Measurements from ENCODE around the gene MYADML2.

The MYADML2 gene

DNA sequence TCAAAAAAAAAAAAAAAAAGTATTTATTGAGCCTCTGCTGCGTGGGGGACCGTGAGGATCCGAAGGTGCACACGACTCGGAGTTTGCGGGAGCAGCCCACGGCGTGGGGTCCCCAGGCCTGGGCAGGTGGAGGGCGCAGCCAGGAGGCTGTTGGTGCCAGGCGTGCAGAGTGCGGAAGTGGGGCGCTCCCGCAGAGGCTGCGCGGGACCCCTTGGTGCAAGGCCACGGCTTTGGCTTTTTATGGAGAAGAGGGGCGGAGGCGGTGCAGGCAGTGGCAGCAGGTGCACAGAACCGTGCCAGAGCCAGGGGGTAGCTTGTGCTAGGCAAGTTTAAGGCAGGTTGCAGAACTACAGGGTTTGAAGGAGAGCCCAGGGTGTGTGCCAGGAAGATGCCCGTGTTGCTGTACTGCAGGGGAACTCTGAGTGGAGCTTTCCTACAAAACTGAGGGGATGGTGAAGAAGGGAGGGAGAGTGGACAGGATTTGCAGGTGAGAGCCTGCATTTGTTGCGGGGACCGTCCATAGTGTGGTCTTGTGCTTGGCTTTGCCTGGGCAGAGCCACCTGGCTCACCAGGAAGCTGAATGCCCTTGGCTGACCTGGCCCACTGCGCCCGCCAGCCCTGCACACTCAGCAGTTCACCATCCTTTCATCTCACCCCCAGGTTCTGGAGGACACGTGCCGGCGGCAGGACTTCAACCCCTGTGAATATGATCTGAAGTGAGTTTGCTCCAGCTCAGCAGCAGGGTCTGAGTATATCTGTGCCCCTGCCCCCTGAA is 31.7 kb upstream of the MYADML2 start:
- no peak for DNase-seq (ENCODE audit: low spot score)

DNA sequence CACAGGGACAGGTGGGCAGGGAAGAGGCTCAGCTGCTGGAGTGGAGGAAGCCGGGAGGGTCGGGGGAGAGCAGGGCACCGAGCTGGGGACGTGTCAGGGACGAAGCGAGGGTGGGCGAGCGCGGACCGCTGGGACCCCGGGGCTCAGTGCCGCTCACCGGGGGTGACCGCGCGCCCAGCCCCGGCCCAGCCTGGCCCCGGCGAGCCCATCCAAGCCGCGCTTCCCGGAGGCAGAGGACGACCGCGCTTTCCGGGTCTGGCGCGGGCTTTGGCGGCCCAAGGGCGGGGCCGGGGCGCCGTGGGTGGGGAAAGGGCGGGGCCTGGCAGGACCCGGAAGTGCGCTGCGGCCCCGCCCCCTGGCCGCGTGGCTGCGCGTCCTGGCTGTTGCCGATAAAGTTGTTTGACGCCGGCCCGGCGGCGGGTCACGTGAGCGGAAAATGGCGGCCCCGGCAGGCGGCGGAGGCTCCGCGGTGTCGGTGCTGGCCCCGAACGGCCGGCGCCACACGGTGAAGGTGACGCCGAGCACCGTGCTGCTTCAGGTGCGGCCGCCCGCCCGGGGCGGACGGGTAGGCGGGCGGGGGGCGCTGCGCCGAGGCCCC is 30.3 kb upstream of the MYADML2 start, which contains the start of gene ASPSCR1:
Gene ASPSCR1, plus strand, starts transcription at position 419 of the 598 bp plus-strand sequence. Its CDS starts 18 bp downstream, at position 437.
- peak; percentile 79 for DNase-seq (ENCODE audit: low spot score)

DNA sequence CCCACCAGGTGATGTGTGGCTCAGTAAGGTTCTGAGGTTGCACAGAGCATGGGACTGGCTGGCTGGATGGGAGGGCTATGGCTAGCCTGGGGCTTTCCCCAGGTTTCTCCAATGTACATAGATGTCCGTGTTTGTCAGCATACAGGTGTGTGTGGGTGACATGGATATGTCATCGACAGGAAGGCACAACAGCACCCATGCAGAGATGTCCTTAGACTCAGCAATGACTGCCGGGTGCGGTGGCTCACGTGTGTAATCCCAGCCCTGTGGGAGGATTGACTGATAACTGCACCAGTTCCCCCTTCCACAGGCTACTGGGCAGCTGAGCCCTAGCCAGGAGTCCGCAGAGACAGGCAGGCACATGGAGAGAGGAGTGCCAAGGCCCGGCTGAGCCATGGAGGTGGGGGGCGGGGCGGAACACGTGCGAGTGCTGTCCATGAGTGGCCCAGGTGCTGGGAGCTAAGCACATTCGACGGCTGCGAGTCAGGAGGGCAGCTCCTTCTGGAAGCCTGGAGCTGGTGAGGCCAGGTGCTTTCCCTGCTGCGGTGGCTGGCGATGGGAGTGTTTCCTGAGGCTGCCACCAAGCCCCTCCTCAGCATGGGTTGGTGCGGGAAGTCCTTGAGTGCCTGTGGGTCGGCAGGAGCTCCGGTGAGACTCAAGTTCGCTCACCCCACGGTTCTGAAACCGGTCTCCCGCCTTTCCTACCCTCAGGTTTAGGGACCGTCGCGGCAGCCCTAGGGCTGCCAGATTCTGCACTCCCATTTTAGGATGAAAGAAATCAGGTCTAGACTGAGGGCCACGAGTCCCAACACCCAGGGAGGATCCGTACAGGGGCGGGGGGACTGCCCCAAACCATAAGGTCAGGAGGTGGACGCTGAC is 29.5 kb upstream of the MYADML2 start:
- DNase-seq (ENCODE audit: low spot score): no peak

GRCh38 chr17:81973432-81973831 is 26.4 kb upstream of the MYADML2 start:
- no peak for DNase-seq (ENCODE audit: low spot score)

DNA sequence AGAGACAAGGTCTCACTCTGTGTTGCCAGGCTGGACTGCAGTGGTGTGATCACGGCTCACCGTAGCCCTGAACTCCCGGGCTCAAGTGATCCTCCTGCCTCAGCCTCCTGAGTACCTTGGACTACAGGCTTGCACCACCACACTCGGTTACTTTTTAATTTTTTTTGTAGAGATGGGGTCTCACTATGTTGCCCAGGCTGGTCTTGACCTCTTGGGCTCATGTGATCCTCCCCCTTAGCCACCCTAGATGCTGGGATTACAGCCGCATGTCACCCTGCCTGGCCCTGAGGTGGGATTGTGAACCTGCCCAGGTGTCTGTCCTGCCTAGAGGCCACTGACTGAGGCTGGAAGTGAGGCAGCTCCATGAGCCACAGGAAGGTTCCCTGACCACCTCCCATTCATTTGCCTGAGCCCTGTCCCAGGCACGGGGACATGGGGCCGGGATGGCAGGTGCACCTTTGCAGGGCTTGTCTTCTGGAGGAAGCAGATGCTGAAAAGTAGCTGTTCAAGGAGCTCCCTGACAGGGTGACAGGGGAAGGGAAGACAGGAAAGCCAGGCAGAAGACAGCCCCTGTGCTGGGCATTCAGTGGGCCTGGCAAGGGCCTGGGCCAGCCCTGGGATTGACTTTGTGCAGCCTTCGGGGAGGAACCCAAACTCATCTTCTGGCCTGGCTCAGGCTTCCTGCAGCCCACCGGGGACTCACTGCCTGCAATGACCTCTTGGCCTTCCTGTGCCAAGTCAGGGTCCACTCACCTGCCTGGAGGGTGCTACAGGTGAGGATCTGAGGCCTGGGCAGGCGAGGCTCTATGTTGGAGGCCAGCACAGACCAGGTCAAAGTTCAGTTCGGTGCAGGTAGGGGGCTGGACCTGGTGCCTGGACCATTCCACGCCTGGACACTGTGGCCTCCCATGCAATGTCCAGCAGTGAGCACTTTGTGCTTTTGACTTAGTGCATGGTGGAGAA is 22.1 kb upstream of the MYADML2 start:
- no peak for DNase-seq (ENCODE audit: low spot score)

- no peak for DNase-seq (ENCODE audit: low spot score)
Measured at GRCh38 chr17:81968396-81968745, 21.3 kb upstream of the MYADML2 start.

DNA sequence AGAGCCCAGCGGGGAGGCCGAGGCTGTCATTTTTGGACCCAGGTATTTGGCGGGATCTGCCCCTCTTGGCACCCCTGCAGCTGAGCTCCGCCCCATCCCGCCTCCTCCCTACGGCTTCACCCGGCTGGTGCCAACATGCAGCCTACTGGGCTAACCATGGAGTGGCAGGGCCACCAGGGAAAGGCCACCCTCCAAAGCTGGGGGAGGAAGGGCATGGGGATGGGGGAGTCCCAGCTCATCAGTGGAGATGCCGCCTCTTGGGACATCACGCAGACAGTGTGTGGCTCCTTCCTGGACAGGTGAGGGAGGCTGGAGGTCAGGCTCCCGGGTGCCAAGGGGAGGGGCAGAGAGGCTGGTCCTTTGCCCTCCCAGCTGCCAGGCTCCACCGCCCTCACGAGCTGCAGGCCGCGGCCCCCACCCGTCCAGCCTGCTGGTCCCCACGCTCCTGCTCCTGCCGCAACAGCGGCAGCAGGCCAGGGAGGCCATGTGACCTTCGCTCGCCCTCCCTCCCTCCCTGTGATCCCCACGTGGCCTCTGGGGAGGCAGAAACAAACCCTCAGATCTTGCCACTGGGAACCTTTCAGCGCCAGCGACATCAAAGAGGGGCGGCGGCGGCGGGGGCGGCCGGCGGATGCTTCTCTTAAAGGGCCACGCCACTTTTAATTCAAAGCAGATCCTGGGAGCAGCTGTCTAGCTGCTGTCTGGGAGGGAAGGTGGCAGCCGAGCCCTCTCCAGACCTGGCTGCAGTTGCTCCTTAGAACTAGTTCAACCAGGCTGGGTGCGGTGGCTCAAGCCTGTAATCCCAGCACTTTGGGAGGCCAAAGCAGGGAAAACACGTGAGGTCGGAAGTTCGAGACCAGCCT is 20.7 kb upstream of the MYADML2 start:
- peak; percentile 96 for DNase-seq (ENCODE audit: low spot score)

- no peak for DNase-seq (ENCODE audit: low spot score)
Measured at GRCh38 chr17:81967244-81967532, 20.2 kb upstream of the MYADML2 start.

GRCh38 chr17:81966343-81967243 is 19.6 kb upstream of the MYADML2 start:
- DNase-seq (ENCODE audit: low spot score): no peak

DNA sequence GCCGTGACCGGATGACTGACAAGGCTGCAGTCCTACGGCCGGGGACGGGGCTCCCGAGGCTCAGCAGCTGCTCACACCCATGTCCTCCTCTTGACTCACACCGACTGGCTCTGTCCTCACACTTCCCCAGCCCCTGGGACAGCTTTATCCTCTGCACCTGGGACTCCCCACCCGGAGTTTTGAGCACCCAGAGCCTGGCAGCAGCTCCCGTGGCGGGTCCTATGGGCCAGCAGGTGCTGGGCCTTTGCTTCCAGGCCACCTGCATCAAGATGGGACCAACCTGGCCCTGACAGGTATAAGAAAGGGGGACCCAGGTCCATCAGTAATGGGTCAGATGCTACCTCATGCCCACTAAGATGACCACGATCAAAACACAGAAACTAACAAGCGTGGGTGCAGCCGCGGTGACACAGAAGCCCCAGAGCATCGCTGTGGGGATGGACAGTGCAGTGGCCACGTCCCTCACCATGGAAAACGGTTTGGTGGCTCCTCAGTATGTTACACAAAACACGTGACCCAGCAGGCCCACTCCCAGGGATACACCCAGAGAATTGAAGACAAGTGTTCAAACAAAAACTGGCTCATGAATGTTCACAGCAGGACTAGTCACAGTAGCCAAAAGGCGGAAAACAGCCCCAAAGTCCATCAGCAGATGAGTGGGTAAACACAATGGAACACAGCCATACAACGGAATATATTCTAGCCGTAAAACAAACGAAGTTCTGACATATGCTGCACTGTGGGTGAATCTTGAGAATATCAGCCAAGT is 17.2 kb upstream of the MYADML2 start:
- DNase-seq (ENCODE audit: low spot score): no peak

DNA sequence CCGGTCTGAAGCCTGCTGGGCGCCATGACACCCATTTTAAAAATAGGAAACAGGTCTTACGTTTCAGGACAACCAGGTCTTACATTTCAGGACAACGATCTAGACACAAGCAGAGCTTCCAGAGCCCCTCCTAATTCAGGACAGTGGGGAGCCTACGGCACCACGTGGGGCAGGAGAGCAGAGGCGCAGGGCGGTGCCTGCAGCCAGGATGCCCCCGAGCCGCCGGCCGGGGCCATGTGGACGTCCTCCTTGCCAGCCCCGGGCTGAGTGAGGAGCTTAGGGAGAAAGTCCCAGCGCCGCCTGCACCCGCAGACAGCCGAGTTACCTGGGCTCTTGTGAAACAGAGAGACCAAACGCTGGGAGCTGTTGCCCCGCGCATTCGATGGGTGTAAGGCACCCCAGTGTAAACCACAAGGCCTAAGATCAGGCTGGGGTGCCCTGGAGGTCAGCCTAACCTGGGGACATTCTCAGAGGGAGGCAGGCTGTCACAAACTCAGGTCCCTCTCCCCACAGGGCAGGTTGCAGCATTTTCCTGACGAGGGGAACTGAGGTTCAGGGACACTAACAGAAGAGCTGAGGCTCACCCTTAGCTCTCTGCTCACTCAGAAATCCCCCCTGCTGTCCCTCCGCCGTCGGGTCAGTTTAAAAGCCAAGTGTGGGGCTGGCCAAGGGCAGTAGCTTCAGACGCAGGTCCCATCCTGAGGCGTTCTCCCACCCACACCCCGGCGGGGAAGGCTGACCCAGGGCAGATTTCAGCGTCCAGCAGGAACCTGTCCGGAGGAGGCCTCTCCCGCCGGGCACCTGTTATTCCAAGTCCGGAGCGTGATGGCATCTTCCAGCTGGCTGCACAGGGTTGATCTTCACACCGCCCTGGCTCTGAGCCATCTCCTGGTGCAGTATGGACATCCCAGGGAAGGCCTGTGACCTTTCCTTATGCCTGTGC is 15.7 kb upstream of the MYADML2 start:
- DNase-seq (ENCODE audit: low spot score): no peak

DNA sequence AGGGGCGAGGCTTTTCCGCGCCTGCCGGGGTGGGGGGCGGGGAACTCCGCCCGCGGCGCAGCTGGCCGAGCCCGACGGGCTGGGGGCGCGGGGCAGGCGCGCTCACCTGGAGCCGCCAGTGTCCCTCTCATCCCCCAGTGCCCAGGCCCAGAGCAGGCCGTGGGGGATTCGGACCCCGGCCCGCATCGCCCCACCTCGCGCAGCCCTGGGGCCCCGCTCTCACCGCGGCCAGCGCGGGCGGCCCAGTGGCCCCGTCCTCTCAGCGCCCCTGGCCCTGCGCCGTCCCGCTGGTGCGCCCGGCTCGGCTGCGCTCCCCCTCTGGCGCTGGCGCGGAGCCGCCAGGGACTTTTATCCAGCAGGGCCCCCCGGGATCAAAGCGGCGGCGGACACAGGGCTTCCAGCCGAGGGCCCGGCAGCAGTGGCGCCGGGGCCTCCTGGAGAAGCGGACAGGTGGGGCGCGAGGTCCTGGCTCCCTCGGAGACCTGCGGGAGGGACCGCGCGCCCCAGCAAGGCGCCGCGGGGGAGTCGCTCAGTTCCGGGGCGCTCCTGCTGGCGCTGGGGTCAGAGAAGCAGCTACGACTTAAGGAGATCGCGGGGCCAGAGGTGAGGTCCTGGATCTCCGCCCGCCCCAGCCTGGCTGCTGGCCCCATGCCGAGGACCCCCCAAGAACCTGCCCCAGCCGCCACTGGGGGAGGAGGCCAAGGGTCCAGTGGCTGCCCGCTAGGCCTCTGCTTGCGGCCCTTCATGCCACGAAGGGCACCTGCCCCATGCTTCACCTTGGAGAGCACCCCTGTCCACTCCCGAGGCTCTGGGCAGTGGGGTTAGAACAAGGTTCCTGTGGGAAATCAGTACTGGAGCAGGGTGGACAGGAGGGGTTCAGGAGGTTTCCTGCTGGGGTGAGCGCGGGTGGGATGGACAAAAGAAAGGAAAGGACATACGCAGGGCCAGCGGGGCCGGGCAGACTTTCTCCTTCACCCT is 14.8 kb upstream of the MYADML2 start:
- no peak for DNase-seq (ENCODE audit: low spot score)

DNA sequence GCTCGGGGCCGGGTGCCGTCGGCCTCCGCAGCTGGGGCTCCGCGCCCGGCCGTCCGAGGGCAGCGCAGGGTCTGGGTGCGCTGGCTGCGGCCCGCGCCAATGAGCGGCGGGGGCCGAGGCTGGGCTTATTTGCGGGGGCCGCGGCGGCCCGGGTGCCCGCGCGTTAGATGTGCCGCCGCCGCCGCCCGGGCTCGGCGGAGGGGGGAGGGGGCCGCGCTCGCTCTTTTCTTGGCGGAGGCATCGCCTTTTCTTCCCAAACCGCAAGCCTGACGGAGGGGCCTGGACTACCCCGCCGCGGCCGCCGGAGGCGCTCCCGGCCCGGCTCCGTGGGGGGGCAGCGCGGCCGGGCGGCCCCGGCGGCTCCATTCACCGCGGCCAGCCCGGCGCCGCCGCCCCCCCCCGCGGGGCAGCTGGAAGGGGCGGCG is 14.1 kb upstream of the MYADML2 start, which contains the start of gene NOTUM:
Gene NOTUM, minus strand, starts transcription at position 101 of the 425 bp plus-strand sequence. CDS start 278 bp downstream, outside the sequence.
- DNase-seq (ENCODE audit: low spot score): peak; percentile 63

DNA sequence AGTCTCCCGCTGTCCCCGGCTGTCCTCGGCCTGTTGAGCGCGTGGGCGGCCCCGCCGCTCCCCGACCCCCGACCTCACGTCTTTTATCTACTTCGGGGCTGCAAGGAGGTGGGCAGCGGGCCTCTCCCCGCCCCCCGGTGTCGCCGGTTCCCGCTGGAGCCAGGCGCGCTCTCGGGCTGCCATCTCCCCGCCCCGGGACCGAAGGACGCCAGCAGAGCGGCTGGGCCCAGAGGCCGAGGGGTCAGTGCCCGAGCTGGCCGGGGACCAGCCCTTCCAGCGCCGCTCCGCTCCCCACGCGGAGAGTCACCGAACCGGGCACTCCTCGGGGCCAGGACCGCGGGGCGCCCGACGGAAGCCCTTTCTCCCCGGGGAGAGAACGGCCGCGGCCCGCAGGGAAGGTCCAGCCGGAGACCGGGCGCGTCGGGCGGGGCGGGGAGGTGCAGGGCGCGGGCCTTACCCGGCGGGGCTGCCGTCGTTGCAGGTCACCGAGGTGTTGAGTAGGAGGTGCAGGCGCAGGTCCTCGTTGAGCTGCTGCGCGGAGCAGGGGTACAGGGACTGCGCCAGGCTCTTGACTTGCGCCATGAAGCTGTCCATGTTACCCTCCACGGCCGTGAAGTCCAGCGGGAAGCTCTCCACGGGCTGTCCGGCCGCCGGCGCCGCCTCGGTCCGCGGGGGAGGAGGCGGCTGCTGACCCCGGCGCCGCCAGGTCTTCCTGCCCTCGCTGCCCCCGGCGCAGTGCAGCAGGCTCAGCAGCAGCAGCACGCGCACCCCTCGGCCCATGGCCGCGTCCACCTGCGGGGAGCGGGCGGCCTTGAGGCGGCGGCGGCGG is 13.3 kb upstream of the MYADML2 start:
- peak; percentile 41 for DNase-seq (ENCODE audit: low spot score)

- DNase-seq (ENCODE audit: low spot score): peak; percentile 75
Measured at GRCh38 chr17:81959362-81960129, 12.5 kb upstream of the MYADML2 start.
